HG03460 (cell line): ENCODE measurements around the gene DRD2.

Experiments used
- ATAC-seq: cut with Tn5 transposase; IDR thresholded peaks from one replicate; pipeline ENCODE4 v1.9.1; 2021; ENCODE audit not compliant: unreplicated experiment

The DRD2 gene

DNA sequence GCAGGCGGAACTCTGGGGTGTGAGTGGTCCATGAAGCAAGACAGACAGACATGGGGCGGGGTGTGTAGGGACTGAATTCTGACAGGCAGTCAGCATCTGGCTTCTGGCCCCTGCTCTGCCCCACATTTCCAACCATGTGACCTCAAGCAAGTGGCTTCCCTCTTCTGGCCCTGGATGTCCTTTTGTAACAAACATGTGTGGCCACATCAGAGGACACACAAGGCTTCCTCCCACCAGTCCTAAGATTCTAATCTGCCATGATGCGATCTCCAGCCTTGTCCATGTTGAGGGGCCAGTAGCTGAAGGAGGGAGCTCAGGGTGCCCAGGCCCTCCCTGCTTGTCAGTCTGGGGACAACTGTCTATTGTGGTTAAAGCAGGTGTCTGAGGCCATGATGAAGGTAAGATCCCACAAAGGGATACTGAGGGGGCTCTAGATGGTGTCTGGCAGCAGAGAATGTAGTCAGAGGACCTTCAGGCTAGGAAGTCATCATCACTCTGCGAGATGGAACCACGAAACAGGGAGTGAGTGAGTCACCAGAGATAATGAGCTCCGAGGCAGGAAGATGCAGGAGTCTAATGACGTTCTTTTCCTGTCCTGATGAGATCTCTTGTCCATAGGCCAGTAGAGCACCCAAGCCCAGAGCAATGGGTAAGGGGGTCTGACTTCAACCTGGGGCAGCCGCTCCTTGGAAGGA lies 27.4 kb downstream of the DRD2 start:
- ATAC-seq: no peak

DNA sequence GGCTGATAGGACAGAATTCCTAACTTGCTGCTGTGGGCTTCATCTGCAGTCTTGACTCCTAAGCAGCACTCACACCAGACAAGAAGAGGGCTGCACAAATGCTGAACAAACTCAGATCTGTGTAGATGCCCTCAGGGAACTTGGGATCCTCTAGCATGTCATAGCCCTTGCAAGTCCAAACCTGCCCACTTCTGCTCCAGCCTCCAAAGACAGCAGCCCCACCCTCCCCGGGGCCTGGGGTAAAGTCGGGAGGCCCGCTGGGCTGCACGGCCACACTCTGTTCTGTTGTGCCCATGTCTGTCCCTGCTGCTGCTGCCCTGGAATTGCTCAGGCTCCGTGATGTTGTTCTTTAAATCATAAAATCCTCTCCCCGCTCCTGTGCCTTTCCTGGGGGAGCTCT lies 28.3 kb downstream of the DRD2 start:
- no peak for ATAC-seq

GRCh38 chr11:113446112-113446511 lies 29.1 kb downstream of the DRD2 start:
- ATAC-seq: no peak

DNA sequence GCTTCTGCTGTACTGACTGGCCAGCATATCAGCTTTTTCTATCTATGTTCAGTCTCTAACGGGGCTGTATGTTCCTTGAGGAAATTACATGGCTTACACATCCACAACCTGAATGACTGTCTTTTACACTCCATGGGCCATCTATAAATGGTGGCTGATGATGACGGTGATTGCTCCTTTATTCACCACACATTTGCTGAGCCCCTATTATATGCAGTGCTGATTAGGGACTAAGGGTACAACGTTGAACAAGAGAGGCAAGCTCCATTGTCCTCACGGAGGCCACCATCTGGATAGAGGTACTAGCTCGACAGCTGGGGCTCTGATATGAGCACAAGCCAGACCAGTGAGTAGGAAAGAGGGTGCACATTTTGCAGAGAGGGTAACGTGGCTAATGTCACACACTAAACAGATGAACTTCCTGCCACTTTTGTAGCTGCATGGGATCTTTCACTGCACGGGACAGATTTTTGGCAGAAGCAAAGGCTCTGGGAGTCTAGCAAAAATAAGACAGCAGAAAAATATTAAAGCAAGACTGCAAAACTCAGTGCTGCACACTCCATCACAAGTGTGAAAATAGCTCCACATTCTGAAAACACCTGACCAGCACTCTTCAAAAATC lies 30.6 kb downstream of the DRD2 start:
- ATAC-seq: no peak

DNA sequence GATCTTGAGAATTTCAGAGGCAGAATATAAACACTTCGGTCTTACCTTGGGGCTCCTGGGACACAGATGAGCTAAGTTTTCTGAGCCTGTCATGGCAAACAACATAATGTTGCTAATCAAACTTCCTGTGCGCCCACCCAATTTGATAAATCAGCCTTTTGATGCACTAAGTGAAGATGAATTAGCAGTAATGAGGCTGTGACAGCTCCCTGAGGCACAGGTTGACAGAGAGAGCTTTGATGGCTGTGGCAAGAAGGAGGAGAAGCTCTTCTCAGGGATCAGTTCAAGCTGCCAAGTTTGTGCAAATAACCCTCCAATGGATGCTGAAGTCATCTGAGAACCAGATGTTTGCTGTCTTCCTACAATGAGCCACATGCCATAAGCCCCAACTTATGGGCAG lies 34.4 kb downstream of the DRD2 start:
- no peak for ATAC-seq

DNA sequence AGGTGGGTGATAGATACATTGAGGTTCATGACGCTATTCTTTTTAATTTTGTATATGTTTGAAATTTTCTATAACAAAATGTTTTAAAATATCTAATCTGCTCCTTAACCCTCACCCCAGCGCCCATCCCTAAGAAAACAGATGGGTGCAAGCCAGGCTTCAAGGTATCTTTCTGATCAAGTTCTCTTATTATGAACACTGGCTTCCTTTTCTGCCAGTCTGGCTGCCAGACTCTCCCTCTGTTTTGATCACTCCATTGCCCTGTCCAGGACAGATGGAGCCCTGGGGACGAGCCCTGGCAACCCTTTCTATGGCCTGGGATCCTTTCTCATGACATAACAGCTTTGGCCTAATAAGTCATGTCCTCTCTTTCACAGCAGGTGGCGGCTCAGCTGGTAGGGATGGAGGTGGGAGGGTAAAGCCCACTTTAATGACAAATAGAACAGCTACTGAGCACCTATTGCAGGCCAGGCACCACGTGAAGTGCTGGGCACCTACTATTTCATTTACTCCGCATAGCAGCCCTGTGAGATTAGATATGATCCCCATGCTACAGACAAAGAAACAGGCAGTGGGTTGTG lies 38.4 kb downstream of the DRD2 start:
- ATAC-seq: no peak

DNA sequence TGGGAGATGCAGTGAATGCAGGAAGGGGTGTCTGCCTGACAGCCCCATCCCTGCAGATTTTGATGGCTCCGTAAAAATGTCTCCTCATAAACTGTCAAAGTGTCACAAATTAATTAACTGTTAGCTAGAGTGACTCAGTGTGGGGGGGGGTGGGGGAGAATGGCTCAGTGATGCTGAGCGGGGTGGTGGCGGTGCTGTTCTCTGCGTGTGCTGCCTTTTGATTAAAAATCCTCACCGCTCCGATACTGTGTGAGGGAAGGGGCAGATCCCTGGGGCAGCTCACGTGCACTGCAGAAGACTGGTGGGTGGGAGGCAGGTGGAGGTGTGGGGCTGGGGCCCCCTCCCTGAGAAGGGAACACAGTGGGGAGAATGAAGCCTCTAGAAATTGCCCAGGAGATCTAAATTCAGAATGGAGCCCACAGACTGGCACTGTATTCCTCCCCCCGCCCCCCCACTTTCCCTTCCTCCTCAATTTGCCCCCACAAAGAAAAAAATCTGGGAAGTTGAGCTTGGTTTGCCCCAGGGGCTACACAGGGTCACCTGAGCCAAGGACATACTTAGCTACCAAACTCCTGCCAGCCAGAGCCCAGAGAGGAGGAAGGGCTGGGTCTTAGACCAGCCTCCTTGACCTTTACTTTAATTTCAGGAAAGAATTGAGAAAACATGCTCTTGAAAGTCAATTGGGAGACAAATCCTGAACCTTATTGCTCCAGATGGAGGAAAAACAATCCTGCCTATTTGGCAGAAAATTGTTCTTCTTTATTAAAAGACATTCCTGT lies 39.8 kb downstream of the DRD2 start:
- no peak for ATAC-seq

- ATAC-seq: no peak
Measured at GRCh38 chr11:113431746-113432145, 43.5 kb downstream of the DRD2 start.

GRCh38 chr11:113426686-113427085 lies 48.5 kb downstream of the DRD2 start:
- ATAC-seq: no peak

DNA sequence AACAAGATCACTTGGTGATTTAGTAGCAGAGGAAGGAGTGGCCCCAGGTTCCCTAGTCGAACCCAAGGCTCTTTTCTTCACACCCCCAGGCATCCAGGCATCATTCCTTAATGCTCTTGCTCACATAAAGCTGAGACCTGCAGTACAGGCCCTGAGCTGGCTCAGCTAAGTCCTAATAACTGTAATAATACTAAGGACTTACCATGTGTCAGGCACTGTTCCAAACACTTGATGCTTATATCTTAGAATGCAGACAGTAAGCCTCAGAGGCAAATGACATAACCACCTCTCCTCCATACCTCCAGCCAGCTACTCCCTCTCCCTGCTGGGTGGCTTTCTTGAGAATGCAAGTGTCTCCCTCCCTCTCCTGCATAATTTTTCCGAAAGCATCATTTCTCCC lies 54.4 kb downstream of the DRD2 start:
- ATAC-seq: no peak

GRCh38 chr11:113419454-113420003 lies 55.7 kb downstream of the DRD2 start:
- ATAC-seq: no peak

DNA sequence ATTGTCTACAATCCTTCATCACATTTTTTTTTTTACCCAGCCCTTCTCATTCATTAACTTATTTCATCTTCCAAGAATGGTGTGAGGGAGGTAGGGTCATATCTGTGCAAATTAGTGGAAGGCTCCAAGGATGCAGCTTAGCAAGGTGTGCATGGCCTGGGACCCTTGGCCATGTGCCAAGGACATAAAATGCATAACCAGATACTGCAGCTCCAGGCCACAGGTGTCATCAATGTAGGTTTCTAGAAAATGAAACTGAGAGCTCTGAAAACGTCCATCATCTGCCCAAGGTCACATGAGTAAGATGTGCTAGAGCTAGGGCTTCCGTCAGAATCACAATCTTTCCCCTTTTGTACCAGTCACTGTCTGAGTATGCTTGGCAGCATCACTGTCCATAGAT lies 57.8 kb downstream of the DRD2 start:
- ATAC-seq: no peak

- ATAC-seq: no peak
Measured at GRCh38 chr11:113415343-113415742, 59.9 kb downstream of the DRD2 start.

- ATAC-seq: no peak
Measured at GRCh38 chr11:113412675-113413074, 62.5 kb downstream of the DRD2 start.

DNA sequence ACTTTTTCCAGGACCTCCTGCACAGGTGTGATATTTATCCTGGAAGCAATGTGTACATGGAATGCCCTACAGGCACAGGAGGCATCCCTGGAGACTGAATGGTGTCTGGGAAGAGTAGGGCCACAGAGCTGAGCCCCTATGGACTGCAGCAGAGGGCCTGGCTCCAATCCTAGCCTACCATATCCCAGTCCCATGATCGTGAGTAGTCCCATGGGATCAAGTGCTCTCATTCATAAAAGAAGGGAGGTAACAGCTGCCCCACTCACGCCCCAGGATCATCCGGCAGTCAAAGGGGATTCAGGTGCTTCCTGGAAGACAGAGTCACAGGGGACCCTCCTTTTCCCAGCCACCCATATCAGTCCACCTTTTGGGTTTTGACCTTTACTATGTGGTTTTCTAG lies 63.7 kb downstream of the DRD2 start:
- no peak for ATAC-seq

DNA sequence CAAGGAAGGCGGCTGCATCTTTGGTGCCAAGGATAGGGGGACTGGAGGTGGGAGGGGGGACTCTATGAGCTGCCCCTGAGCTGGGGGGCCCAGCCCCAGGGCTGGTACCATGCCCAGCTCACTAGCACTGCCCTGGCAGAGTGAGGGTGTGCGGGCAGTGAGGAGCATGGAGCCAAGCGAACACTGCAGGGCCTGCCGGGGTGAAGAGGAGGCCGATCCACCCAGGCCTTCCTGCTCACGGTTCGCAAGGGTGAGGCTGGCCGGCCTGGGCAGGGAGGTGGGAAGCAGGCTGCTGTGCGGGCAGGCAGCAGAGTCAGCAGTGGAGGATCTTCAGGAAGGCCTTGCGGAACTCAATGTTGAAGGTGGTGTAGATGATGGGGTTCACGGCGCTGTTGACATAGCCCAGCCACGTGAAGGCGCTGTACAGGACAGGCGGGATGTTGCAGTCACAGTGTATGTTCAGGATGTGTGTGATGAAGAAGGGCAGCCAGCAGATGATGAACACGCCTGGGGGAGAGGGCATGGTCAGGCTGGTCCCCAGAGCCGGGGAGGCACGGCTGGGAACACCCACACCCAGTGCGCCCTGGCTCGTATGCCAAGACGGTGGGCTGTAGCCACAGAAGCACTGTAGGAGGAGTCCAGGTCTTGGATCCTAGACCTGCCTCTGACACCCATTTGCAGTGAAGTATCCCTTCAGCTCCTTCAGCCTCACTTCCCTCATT lies 64.6 kb downstream of the DRD2 start:
- no peak for ATAC-seq

GRCh38 chr11:113409526-113409925 lies 65.7 kb downstream of the DRD2 start:
- ATAC-seq: no peak

- no peak for ATAC-seq
Measured at GRCh38 chr11:113408887-113409286, 66.3 kb downstream of the DRD2 start.

GRCh38 chr11:113408206-113408605 lies 67.0 kb downstream of the DRD2 start:
- no peak for ATAC-seq

DNA sequence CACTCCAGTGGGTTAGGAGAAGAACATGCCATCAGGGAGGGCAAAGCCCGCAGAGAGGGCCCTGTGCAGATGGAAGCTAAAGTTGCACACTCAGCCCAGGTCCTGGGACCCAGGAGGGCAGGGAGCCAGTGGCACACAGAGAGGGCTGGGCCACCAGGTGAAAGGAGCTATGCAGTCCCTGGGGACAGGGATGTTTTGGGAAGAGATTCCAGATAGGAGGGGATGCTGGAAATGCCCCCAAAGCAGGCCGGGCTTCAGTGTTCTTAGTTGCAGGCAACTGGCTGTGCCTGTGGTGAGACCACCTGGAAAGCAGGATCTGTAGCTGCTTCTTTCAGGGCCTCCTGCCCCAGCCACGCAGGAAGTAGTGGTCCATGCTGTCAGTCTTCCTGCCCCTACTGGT lies 68.0 kb downstream of the DRD2 start:
- no peak for ATAC-seq
